A549 (cell line): ENCODE results near the gene ANKEF1. TPM values are rescaled to one million over a fixed set of nuclear protein-coding genes. Genes with fewer than 3 reads are reported as not detected.

Source experiments
- ATAC-seq, 2 experiments: fragments of 200-7000 bp in 1 of 2; fragments of >200 bp in 1 of 2; cut with Nextera tagmentation in 1 of 2; cut with Tn5 transposase in 1 of 2; 3 replicates each; pipeline versions ENCODE4 v1.8.0 to v1.9.1; 2018 to 2020; ENCODE audit warnings: mild to moderate bottlenecking in 1 of 2, moderate library complexity in 1 of 2
- CTCF ChIA-PET: fragments of 300-600 bp; sonication (Branson Sonifier 250); formaldehyde crosslinking; extraction: SDS; loops from one replicate; lab custom pipeline; 2021; ENCODE audit warnings: antibody characterized with exemption, inconsistent platforms; lab: Yijun Ruan, JAX
- POLR2A ChIA-PET: fragments of 350-600 bp; formaldehyde crosslinking; extraction: SDS; loops from one replicate; lab custom pipeline; 2021; ENCODE audit warnings: antibody characterized with exemption, inconsistent platforms; lab: Yijun Ruan, JAX
- DNase-seq, 2 experiments: peaks; one replicate each; pipeline versions ENCODE4 v3.0.0 to v3.0.0-alpha.2; 2011 to 2016; ENCODE audit warnings: low read depth in 1 of 2, low spot score in 1 of 2
- FAIRE-seq: peaks from 2 replicates; lab custom pipeline; 2011; peaks lifted over from hg19 to GRCh38; lab: Jason Lieb, UNC
- H3K27ac ChIP-seq, 2 experiments: fragments of >200 bp; sonication (Bioruptor Twin); formaldehyde crosslinking; 3 replicates each; pipeline ENCODE4 v1.5.1; 2016 to 2017
- H3K4me1 ChIP-seq: fragments of >200 bp; sonication (Bioruptor Twin); formaldehyde crosslinking; 3 replicates; pipeline ENCODE4 v1.6.1; 2016
- H3K4me2 ChIP-seq: fragments of >200 bp; sonication (Bioruptor Twin); formaldehyde crosslinking; 3 replicates; pipeline ENCODE4 v1.6.1; 2016
- H3K4me3 ChIP-seq: fragments of >200 bp; sonication (Bioruptor Twin); formaldehyde crosslinking; 3 replicates; pipeline ENCODE4 v1.5.1; 2016
- H3K9me3 ChIP-seq: fragments of >200 bp; sonication (Bioruptor Twin); formaldehyde crosslinking; 3 replicates; pipeline ENCODE4 v1.6.1; 2016
- BHLHE40 ChIP-seq: IDR thresholded peaks from 2 replicates; pipeline ENCODE4 v1.6.1; 2012; ENCODE audit warnings: low read depth, low read length, inconsistent platforms
- CEBPB ChIP-seq, 2 experiments: fragments of >200 bp in 1 of 2; sonication (Bioruptor Twin) in 1 of 2; formaldehyde crosslinking in 1 of 2; IDR thresholded peaks; 2 replicates each; pipeline ENCODE4 v1.6.1; 2012 to 2016
- EHMT2 ChIP-seq: fragments of 200-600 bp; sonication (generic); IDR thresholded peaks from 2 replicates; pipeline ENCODE4 v1.6.1; 2016; ENCODE audit warnings: antibody characterized with exemption, low read depth, mild to moderate bottlenecking, moderate library complexity
- ESRRA ChIP-seq: fragments of 150-350 bp; IDR thresholded peaks from 2 replicates; pipeline ENCODE4 v1.6.1; 2014; ENCODE audit warnings: mild to moderate bottlenecking, low read length, borderline replicate concordance
- FOXS1 ChIP-seq: fragments of 250-450 bp; sonication (Bioruptor Pico); IDR thresholded peaks from 2 replicates; pipeline ENCODE4 v1.5.0; 2020; ENCODE audit warnings: mild to moderate bottlenecking, moderate library complexity
- HEYL ChIP-seq: fragments of 250-450 bp; sonication (Bioruptor Pico); IDR thresholded peaks from 2 replicates; pipeline ENCODE4 v1.8.0; 2021; ENCODE audit warnings: mild to moderate bottlenecking, moderate library complexity
- HOXB13 ChIP-seq: fragments of 250-450 bp; sonication (Bioruptor Pico); IDR thresholded peaks from 2 replicates; pipeline ENCODE4 v1.5.0; 2020; ENCODE audit warnings: low read depth, mild to moderate bottlenecking, moderate library complexity
- KDM1A ChIP-seq: fragments of 200-600 bp; sonication (generic); IDR thresholded peaks from 2 replicates; pipeline ENCODE4 v1.6.1; 2016; ENCODE audit warnings: low read depth, mild to moderate bottlenecking
- KDM5A ChIP-seq: fragments of 200-600 bp; sonication (generic); IDR thresholded peaks from 2 replicates; pipeline ENCODE4 v1.6.1; 2016; ENCODE audit warnings: antibody characterized with exemption, mild to moderate bottlenecking
- MYC ChIP-seq: IDR thresholded peaks from 2 replicates; pipeline ENCODE4 v1.6.1; 2012; ENCODE audit warnings: mild to moderate bottlenecking, inconsistent platforms, low read length, improper control_type of control experiment, borderline replicate concordance
- NFE2L2 ChIP-seq: fragments of 150-350 bp; conservative IDR thresholded peaks from 2 replicates; pipeline ENCODE4 v1.6.1; 2014; ENCODE audit warnings: low read length
- POLR2A ChIP-seq: IDR thresholded peaks from 2 replicates; pipeline ENCODE4 v1.6.1; 2012; ENCODE audit warnings: mild to moderate bottlenecking, low read length
- POLR2AphosphoS2 ChIP-seq: conservative IDR thresholded peaks from 2 replicates; pipeline ENCODE4 v1.6.1; 2012; ENCODE audit warnings: low read length, improper control_type of control experiment, inconsistent platforms
- RCOR1 ChIP-seq: fragments of 150-350 bp; IDR thresholded peaks from 2 replicates; pipeline ENCODE4 v1.6.1; 2014; ENCODE audit warnings: antibody characterized with exemption, low read length, low read depth
- RFX5 ChIP-seq: fragments of 450-650 bp; IDR thresholded peaks from 2 replicates; pipeline ENCODE4 v1.7.1; 2014; ENCODE audit warnings: antibody characterized with exemption, mild to moderate bottlenecking, moderate library complexity
- RNF2 ChIP-seq: fragments of 200-600 bp; sonication (generic); IDR thresholded peaks from 2 replicates; pipeline ENCODE4 v1.6.1; 2016; ENCODE audit warnings: low read depth, mild to moderate bottlenecking, antibody characterized with exemption, moderate library complexity, borderline replicate concordance
- TFCP2L1 ChIP-seq: fragments of 250-450 bp; sonication (Bioruptor Pico); IDR thresholded peaks from 2 replicates; pipeline ENCODE4 v1.5.0; 2021; ENCODE audit warnings: mild to moderate bottlenecking
- ZC3H11A ChIP-seq: fragments of 450-650 bp; IDR thresholded peaks from 2 replicates; pipeline ENCODE4 v1.6.1; 2014; ENCODE audit warnings: antibody characterized with exemption, mild to moderate bottlenecking
- WGBS: methylation state at CpG from one replicate; pipeline ENCODE4 v1.1.6; 2017; ENCODE audit errors: missing lambda C conversion rate; 5-methylcytosine and 5-hydroxymethylcytosine counted together
- polyA plus RNA-seq, 4 experiments: library from polyadenylated mRNA; depleted of rRNA in 3 of 4; stranded (reverse); fragments of >200 nt; fragmentation: RNase III in 1 of 4; extraction: RNeasy Plus Mini Kit Qiagen cat#74134 plus additional on column Dnase treatment in 1 of 4; gene quantifications; 2 replicates in 3 of 4; 3 replicates in 1 of 4; pipeline ENCODE4 v1.2.3, GENCODE V29; 2011 to 2017
- TF ChIP-seq, protein P1 (sequence below): fragments of 150-350 bp; IDR thresholded peaks from 2 replicates; pipeline ENCODE4 v1.6.1; 2014; ENCODE audit warnings: low read depth, mild to moderate bottlenecking, low read length
- TF ChIP-seq, protein P2 (sequence below): fragments of >200 bp; sonication (Bioruptor Twin); formaldehyde crosslinking; IDR thresholded peaks from 3 replicates; pipeline ENCODE4 v1.6.1; 2016
- TF ChIP-seq, protein P3 (sequence below): IDR thresholded peaks from 2 replicates; pipeline ENCODE4 v1.6.1; 2012; ENCODE audit warnings: low read depth, borderline replicate concordance
- TF ChIP-seq, protein P4 (sequence below): IDR thresholded peaks from 2 replicates; pipeline ENCODE4 v1.6.1; 2012
- TF ChIP-seq, protein P5 (sequence below): fragments of >200 bp; sonication (Bioruptor Twin); formaldehyde crosslinking; IDR thresholded peaks from 2 replicates; pipeline ENCODE4 v1.6.1; 2016
- TF ChIP-seq, protein P6 (sequence below): IDR thresholded peaks from 2 replicates; pipeline ENCODE4 v1.6.1; 2012
- TF ChIP-seq, protein P7 (sequence below): fragments of 200-600 bp; sonication (generic); IDR thresholded peaks from 2 replicates; pipeline ENCODE4 v1.6.1; 2016; ENCODE audit warnings: antibody characterized with exemption, mild to moderate bottlenecking, moderate library complexity
- TF ChIP-seq, protein P8 (sequence below): fragments of 250-450 bp; sonication (Bioruptor Pico); IDR thresholded peaks from 2 replicates; pipeline ENCODE4 v1.5.0; 2020; ENCODE audit warnings: low read depth, mild to moderate bottlenecking, moderate library complexity

The ANKEF1 gene
- polyA plus RNA-seq, 2 of the 4 experiments (the other 2 are of a cell fraction), result 11.5 to 21.2 TPM

DNA sequence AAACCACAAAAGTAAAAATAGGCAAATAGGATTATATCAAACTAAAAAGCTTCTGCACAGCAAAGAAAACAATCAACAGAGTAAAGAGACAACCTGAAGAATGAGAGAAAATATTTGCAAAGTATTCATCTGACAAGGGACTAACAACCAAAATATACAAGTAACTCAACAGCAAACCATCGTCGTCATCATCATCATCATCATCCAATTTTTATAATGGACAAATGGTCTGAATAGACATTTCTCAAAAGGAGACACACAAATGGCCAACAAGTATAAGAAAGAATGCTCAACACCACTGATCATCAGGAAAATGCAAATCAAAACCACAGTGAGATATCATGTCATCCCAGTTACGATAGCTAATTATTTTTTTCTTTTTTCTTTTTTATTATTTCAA lies 62.0 kb downstream of the ANKEF1 start:
- TF ChIP-seq HOXB13 (CRISPR knock-in tag) (no peak), POLR2A (no peak), CEBPB (IDR thresholded peaks at IDR 0.05) (no peak), KDM5A (no peak), HEYL (no peak), ESRRA (no peak), POLR2AphosphoS2 (no peak), RFX5 (no peak), TFCP2L1 (no peak), NFE2L2 (no peak), EHMT2 (no peak)
- TF ChIP-seq, protein P1, sequence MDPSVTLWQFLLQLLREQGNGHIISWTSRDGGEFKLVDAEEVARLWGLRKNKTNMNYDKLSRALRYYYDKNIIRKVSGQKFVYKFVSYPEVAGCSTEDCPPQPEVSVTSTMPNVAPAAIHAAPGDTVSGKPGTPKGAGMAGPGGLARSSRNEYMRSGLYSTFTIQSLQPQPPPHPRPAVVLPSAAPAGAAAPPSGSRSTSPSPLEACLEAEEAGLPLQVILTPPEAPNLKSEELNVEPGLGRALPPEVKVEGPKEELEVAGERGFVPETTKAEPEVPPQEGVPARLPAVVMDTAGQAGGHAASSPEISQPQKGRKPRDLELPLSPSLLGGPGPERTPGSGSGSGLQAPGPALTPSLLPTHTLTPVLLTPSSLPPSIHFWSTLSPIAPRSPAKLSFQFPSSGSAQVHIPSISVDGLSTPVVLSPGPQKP, result no peak
- TF ChIP-seq, protein P2, sequence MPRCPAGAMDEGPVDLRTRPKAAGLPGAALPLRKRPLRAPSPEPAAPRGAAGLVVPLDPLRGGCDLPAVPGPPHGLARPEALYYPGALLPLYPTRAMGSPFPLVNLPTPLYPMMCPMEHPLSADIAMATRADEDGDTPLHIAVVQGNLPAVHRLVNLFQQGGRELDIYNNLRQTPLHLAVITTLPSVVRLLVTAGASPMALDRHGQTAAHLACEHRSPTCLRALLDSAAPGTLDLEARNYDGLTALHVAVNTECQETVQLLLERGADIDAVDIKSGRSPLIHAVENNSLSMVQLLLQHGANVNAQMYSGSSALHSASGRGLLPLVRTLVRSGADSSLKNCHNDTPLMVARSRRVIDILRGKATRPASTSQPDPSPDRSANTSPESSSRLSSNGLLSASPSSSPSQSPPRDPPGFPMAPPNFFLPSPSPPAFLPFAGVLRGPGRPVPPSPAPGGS, result no peak
- TF ChIP-seq, protein P3, sequence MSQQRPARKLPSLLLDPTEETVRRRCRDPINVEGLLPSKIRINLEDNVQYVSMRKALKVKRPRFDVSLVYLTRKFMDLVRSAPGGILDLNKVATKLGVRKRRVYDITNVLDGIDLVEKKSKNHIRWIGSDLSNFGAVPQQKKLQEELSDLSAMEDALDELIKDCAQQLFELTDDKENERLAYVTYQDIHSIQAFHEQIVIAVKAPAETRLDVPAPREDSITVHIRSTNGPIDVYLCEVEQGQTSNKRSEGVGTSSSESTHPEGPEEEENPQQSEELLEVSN, result no peak
- TF ChIP-seq, all 56 proteins: peak for 0
- no peak overlapping the region for H3K4me2 ChIP-seq
- CTCF ChIA-PET, result interaction anchor here (0.7 to 13.4 kb wide), 4 partner anchors 9 to 118 kb away, joined by 3 to 358 read pairs (median 4); no protein-coding TSS in a partner anchor
- DNase-seq (no peak), ATAC-seq (no peak), FAIRE-seq (peak; percentile 73)
- H3K4me1 ChIP-seq, result peaks cover 34% of the 10 kb centered on the region
- peaks cover 15% of the 10 kb centered on the region for H3K9me3 ChIP-seq
- POLR2A ChIA-PET, result no interaction called here
- no peak overlapping the region for H3K27ac ChIP-seq
- H3K4me3 ChIP-seq, result no peak overlapping the region
- WGBS, result 95% methylated on average over 3 of the region's 3 CpGs

DNA sequence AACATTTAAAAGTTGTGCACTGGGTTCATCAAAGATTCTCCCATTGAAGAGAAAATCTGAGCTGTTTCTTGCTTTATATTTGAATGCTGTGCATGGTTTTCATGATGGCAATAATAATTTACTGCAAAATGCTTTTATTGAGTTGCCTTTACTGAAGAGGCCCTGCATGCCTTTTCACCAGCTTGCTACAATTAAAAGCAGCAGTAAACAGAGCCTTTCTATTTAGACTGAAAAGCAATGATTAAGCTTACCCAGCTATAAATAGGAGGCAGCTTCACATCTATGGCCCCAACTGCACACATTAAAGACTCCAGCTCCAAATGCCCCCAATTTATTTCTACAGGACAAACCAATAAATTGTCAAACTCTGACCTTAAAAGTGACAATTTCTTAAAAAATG lies 70.3 kb downstream of the ANKEF1 start:
- no peak for ATAC-seq
- Histone ChIP-seq H3K9me3 (0 out of 3 replicates have a peak, but pooled peaks cover 2% of the 10 kb centered on the region), H3K4me2 (no peak overlapping the region), H3K27ac (no peak overlapping the region), H3K4me3 (no peak overlapping the region), H3K4me1 (no peaks in the 10 kb centered on the region)
- CTCF ChIA-PET, result interaction anchor here (0.8 to 5.3 kb wide), 5 partner anchors 8 to 31 kb away, joined by 3 to 43 read pairs (median 3); no protein-coding TSS in a partner anchor
- DNase-seq, result no peak
- POLR2A ChIA-PET, result interaction anchor here (0.6 kb wide), 1 partner anchor 327 kb away, joined by 5 read pairs; no protein-coding TSS in a partner anchor
- TF ChIP-seq KDM1A, result no peak
- no peak for TF ChIP-seq BHLHE40
- TF ChIP-seq EHMT2, result no peak
- TF ChIP-seq, protein P4, sequence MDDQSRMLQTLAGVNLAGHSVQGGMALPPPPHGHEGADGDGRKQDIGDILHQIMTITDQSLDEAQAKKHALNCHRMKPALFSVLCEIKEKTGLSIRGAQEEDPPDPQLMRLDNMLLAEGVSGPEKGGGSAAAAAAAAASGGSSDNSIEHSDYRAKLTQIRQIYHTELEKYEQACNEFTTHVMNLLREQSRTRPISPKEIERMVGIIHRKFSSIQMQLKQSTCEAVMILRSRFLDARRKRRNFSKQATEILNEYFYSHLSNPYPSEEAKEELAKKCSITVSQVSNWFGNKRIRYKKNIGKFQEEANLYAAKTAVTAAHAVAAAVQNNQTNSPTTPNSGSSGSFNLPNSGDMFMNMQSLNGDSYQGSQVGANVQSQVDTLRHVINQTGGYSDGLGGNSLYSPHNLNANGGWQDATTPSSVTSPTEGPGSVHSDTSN, result no peak
- TF ChIP-seq, protein P5, sequence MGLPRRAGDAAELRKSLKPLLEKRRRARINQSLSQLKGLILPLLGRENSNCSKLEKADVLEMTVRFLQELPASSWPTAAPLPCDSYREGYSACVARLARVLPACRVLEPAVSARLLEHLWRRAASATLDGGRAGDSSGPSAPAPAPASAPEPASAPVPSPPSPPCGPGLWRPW, result no peak
- no peak for TF ChIP-seq RCOR1
- TF ChIP-seq ZC3H11A, result no peak
- TF ChIP-seq, protein P6, sequence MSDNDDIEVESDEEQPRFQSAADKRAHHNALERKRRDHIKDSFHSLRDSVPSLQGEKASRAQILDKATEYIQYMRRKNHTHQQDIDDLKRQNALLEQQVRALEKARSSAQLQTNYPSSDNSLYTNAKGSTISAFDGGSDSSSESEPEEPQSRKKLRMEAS, result no peak
- TF ChIP-seq, protein P7, sequence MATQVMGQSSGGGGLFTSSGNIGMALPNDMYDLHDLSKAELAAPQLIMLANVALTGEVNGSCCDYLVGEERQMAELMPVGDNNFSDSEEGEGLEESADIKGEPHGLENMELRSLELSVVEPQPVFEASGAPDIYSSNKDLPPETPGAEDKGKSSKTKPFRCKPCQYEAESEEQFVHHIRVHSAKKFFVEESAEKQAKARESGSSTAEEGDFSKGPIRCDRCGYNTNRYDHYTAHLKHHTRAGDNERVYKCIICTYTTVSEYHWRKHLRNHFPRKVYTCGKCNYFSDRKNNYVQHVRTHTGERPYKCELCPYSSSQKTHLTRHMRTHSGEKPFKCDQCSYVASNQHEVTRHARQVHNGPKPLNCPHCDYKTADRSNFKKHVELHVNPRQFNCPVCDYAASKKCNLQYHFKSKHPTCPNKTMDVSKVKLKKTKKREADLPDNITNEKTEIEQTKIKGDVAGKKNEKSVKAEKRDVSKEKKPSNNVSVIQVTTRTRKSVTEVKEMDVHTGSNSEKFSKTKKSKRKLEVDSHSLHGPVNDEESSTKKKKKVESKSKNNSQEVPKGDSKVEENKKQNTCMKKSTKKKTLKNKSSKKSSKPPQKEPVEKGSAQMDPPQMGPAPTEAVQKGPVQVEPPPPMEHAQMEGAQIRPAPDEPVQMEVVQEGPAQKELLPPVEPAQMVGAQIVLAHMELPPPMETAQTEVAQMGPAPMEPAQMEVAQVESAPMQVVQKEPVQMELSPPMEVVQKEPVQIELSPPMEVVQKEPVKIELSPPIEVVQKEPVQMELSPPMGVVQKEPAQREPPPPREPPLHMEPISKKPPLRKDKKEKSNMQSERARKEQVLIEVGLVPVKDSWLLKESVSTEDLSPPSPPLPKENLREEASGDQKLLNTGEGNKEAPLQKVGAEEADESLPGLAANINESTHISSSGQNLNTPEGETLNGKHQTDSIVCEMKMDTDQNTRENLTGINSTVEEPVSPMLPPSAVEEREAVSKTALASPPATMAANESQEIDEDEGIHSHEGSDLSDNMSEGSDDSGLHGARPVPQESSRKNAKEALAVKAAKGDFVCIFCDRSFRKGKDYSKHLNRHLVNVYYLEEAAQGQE, result no peak
- no peak for TF ChIP-seq HOXB13 (CRISPR knock-in tag)
- no peak for TF ChIP-seq MYC
- TF ChIP-seq FOXS1 (CRISPR knock-in tag), result no peak
- TF ChIP-seq, protein P8, sequence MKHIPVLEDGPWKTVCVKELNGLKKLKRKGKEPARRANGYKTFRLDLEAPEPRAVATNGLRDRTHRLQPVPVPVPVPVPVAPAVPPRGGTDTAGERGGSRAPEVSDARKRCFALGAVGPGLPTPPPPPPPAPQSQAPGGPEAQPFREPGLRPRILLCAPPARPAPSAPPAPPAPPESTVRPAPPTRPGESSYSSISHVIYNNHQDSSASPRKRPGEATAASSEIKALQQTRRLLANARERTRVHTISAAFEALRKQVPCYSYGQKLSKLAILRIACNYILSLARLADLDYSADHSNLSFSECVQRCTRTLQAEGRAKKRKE (CRISPR knock-in tag), result no peak
- TF ChIP-seq RNF2, result no peak
- FAIRE-seq, result no peak
